Measurements from ENCODE around the gene MEP1A. TPM values are rescaled to one million over a fixed set of nuclear protein-coding genes. Genes with fewer than 3 reads are reported as not detected.

The MEP1A gene
- total RNA-seq, 1 experiment from 2014 or later: 0.05 TPM

Other genes starting within 250 kb of the MEP1A start
- gene CYP39A1, start 140.6 kb upstream of the MEP1A start, total RNA-seq (2014; rRNA removed; shearing (Covaris generic)): 0.94 and 1.3 TPM in 2 replicates
- 4.6 and 5.8 TPM in 2 replicates for gene SLC25A27, start 140.4 kb upstream of the MEP1A start, total RNA-seq (2014; rRNA removed; shearing (Covaris generic))
- gene TDRD6, start 105.5 kb upstream of the MEP1A start, total RNA-seq (2014; rRNA removed; shearing (Covaris generic)): not detected in 2 replicates
- not detected in 2 replicates for gene PLA2G7, start 58.0 kb upstream of the MEP1A start, total RNA-seq (2014; rRNA removed; shearing (Covaris generic))
- gene ANKRD66, start 46.5 kb upstream of the MEP1A start, total RNA-seq (2014; rRNA removed; shearing (Covaris generic)): not detected in 2 replicates
- 0.05 TPM in 1 of 2 replicates, not detected in the other for gene ADGRF5, start 128.5 kb downstream of the MEP1A start, total RNA-seq (2014; rRNA removed; shearing (Covaris generic))
- 7.6 and 9.1 TPM in 2 replicates for gene ADGRF1, start 248.9 kb downstream of the MEP1A start, total RNA-seq (2014; rRNA removed; shearing (Covaris generic))

Measured in HT-29 (cell line).